ENCODE data around the gene TWF2.

Gene TWF2

GRCh38 chr3:52183786-52184445 lies 55.0 kb downstream of the TWF2 start:
- H3K36me3 ChIP-seq (ENCODE audit: insufficient read depth, low read length), result no peaks in the 10 kb centered on the region
- no peak overlapping the region for H3K27ac ChIP-seq (ENCODE audit: low read depth, low read length)
- H3K4me1 ChIP-seq (ENCODE audit: insufficient read depth, low read length), result no peaks in the 10 kb centered on the region
- H3K9me3 ChIP-seq (ENCODE audit: low read length), result no peaks in the 10 kb centered on the region
- no peak overlapping the region for H3K9ac ChIP-seq (ENCODE audit: low read length)
- H3K4me3 ChIP-seq (ENCODE audit: low read depth in 1 of 2, low read length in 2 of 2), result no peak overlapping the region
- no peaks in the 10 kb centered on the region for H3K27me3 ChIP-seq (ENCODE audit: control insufficient read depth in 1 of 2, insufficient read depth in 2 of 2, low read length in 2 of 2)

GRCh38 chr3:52182691-52183090 lies 56.3 kb downstream of the TWF2 start:
- no peak overlapping the region for H3K4me3 ChIP-seq (ENCODE audit: low read depth in 1 of 2, low read length in 2 of 2)
- no peak overlapping the region for H3K27ac ChIP-seq (ENCODE audit: low read depth, low read length)
- H3K4me1 ChIP-seq (ENCODE audit: insufficient read depth, low read length), result no peaks in the 10 kb centered on the region
- no peaks in the 10 kb centered on the region for H3K9me3 ChIP-seq (ENCODE audit: low read length)
- H3K36me3 ChIP-seq (ENCODE audit: insufficient read depth, low read length), result no peaks in the 10 kb centered on the region
- H3K9ac ChIP-seq (ENCODE audit: low read length), result no peak overlapping the region
- no peaks in the 10 kb centered on the region for H3K27me3 ChIP-seq (ENCODE audit: control insufficient read depth in 1 of 2, insufficient read depth in 2 of 2, low read length in 2 of 2)

- Histone ChIP-seq H3K36me3 (ENCODE audit: insufficient read depth, low read length) (no peaks in the 10 kb centered on the region), H3K9ac (ENCODE audit: low read length) (no peak overlapping the region), H3K4me3 (ENCODE audit: low read depth in 1 of 2, low read length in 2 of 2) (no peak overlapping the region), H3K27ac (ENCODE audit: low read depth, low read length) (no peak overlapping the region), H3K27me3 (ENCODE audit: control insufficient read depth in 1 of 2, insufficient read depth in 2 of 2, low read length in 2 of 2) (no peaks in the 10 kb centered on the region), H3K9me3 (ENCODE audit: low read length) (no peaks in the 10 kb centered on the region), H3K4me1 (ENCODE audit: insufficient read depth, low read length) (no peaks in the 10 kb centered on the region)
Measured at GRCh38 chr3:52182196-52182595, 56.8 kb downstream of the TWF2 start.

GRCh38 chr3:52181543-52181942 lies 57.4 kb downstream of the TWF2 start:
- Histone ChIP-seq H3K27ac (ENCODE audit: low read depth, low read length) (no peak overlapping the region), H3K9ac (ENCODE audit: low read length) (no peak overlapping the region), H3K36me3 (ENCODE audit: insufficient read depth, low read length) (no peaks in the 10 kb centered on the region), H3K27me3 (ENCODE audit: control insufficient read depth in 1 of 2, insufficient read depth in 2 of 2, low read length in 2 of 2) (no peaks in the 10 kb centered on the region), H3K4me1 (ENCODE audit: insufficient read depth, low read length) (no peaks in the 10 kb centered on the region), H3K9me3 (ENCODE audit: low read length) (no peaks in the 10 kb centered on the region), H3K4me3 (ENCODE audit: low read depth in 1 of 2, low read length in 2 of 2) (no peak overlapping the region)
